GM18951 (cell line): ENCODE measurements around the gene ADAMTS6.
"Not testable (repeated sequence)": the region's sequence is repeated elsewhere in the genome, so short reads cannot be mapped to it uniquely, and the experiment has no call there.

ENCODE experiments used
- POLR2A ChIP-seq: IDR thresholded peaks from 4 replicates; pipeline ENCODE4 v1.6.1; 2011; ENCODE audit warnings: mild to moderate bottlenecking; ENCODE audit not compliant: insufficient read length, insufficient read depth; ENCODE audit errors: extremely low read depth
- in situ Hi-C: fragments of 300-500 bp; cut with MboI; formaldehyde crosslinking; loops from one replicate; pipeline ENCODE4 v1.12.0; 2022; ENCODE audit warnings: low sequenced_read_pairs, mixed read lengths, inconsistent platforms; ENCODE audit not compliant: unreplicated experiment

The ADAMTS6 gene

DNA sequence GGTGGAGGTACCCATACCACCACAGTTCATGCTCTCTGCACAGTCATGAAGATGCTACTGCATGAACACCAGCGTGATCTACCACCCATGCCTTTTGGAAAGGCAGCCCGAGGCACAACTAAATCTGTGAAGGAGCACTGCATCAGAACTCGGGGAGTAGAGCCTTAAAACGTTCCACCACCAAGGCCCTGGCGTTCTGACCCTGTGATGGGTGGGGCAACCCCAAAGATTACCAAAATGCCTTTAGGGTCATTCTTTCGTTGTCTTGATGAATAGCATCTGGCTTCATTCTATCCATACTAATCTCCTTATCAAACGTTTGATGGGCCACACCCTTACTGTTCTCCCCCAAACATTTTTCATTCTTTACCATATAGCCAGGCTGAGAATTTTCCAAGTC lies 97.9 kb downstream of the ADAMTS6 start:
- in situ Hi-C loops = no loop called here

DNA sequence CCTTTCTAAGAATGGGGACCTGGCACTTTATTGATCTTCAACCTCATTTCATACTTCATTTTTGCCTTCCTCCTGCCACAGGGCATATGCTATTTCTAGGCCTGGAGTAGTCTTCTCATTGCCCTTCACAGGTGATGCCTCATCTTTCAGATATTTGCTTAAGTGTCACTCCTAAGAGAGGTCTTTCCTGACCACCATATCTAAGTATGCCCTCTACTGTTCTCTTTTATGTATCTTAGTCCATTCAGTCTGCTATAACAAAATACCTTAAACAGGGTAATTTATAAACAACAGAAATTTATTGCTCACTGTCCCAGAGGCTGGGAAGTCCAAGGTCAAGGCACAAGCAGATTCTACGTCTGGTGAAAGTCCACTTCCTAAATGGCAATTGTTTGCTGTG lies 99.1 kb downstream of the ADAMTS6 start:
- in situ Hi-C loops = no loop called here
- no peak for TF ChIP-seq POLR2A

More for the DNA sequence above, 97.9 kb downstream of the ADAMTS6 start:
- TF ChIP-seq POLR2A = no peak

DNA sequence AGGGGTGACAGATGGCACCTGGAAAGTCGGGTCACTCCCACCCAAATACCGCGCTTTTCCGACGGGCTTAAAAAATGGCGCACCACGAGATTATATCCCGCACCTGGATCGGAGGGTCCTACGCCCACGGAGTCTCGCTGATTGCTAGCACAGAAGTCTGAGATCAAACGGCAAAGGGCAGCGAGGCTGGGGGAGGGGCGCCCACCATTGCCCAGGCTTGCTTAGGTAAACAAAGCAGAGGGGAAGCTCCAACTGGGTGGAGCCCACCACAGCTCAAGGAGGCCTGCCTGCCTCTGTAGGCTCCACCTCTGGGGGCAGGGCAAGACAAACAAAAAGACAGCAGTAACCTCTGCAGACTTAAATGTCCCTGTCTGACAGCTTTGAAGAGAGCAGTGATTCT lies 111.2 kb downstream of the ADAMTS6 start:
- in situ Hi-C loops = not testable (repeated sequence)

DNA sequence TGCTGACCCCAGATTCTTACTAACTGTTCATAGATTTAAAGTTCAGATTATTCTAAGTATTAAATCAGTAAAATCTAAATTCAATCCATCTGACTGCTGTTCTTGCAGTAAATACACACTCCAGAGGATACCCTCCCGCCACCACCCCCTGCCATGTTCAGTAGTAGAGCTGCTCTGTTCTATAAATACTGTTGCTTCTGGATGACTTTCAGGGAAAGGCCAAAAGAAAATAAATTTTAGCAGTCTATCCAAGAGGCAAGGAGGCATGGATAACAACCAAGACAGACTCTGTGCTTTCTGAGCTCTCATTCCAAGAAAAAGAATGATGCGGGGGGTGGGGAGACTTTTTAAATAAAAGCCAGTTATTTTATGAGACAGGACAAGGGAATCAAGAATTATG lies 115.1 kb downstream of the ADAMTS6 start:
- in situ Hi-C loops = no loop called here
- no peak for TF ChIP-seq POLR2A

DNA sequence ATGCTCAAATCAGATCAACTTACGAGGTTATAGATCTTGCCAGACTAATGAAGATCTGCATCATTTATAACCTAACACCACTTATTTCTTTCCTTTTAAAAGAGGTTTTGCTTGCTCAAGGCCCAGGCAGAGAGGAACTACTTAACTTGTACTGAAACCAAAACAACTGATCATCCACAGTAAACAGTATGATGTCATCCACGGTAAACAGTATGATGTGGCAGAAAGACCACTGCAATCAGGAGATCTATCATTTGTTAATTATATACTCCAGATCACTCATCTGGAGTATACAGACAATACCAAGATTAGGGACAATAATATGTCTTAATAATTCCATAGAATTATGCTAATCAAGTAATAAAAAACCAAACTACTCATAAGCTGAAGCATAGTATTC lies 116.8 kb downstream of the ADAMTS6 start:
- in situ Hi-C loops = no loop called here
- TF ChIP-seq POLR2A = no peak

DNA sequence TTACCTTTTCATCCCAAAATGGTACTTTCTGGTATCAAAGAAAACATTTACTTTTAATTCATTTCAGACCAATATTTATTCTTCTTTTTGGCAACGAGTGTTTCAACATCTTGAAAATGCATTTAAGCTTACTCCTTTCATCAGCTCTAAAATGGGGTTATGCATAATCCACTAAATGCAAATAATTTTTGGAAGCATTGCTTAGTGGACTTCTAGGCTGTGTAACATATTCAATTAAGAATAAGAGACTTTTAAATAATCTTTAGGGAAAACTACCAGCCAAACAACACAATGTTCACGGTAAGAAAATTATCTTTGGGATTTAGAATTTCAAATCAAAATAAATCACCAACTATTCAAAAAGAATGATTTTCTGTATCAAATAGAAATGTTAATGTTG lies 118.2 kb downstream of the ADAMTS6 start:
- in situ Hi-C loops = no loop called here
- no peak for TF ChIP-seq POLR2A

DNA sequence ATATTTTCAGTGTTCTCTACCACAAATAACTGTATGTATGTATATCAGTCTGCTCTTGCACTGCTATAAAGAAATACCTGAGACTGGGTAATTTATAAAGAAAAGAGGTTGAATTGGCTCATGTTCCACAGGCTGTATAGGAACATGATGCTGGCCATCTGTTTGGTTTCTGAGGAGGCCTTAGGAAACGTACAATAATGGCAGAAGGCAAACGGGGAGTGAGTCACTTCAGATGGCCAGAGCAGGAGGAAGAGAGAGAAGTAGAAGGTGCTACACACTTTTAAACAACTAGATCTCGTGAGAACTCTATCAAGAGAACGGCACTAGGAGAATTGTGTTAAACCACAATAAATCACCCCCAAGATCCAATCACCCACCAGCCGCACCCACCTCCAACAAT lies 121.7 kb downstream of the ADAMTS6 start:
- no peak for TF ChIP-seq POLR2A
- in situ Hi-C loops = no loop called here

DNA sequence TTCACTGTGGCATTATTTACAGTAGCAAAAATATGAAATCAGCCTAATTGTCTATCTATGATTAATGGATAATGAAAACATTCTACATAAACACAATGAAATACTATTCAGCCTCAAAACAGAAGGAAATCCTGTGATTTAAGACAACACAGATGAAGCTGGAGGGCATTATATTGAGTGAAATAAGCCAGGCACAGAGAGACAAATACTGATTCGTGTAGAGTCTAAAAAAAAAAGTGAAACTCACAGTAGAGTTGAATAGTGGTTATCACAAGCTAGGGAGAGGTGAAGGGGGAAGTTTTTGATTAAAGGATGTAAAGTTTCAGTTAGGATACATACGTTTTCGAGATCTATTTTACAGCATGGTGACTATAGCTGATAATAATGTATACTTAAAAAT lies 122.2 kb downstream of the ADAMTS6 start:
- in situ Hi-C loops = no loop called here

DNA sequence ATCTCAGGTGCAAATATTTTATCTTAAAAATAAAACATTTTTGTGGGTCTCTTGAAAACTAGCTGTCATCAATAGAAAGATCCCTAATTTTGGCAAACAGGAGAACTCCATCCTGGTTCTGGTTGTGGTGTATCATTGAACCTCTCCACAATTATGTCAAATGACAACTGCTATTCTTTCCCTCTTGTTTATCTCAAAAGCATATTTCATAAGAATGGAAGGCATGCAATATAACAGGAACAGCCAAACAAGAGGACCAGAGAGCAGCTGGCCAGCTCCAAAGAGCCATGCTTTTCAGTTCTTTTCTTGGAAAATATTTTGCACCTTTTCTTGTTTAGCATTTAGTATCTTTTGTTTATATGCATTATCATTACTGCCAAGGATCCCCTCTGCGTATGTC lies 125.4 kb downstream of the ADAMTS6 start:
- TF ChIP-seq POLR2A = no peak
- in situ Hi-C loops = no loop called here

More for the DNA sequence above, 122.2 kb downstream of the ADAMTS6 start:
- TF ChIP-seq POLR2A = no peak

DNA sequence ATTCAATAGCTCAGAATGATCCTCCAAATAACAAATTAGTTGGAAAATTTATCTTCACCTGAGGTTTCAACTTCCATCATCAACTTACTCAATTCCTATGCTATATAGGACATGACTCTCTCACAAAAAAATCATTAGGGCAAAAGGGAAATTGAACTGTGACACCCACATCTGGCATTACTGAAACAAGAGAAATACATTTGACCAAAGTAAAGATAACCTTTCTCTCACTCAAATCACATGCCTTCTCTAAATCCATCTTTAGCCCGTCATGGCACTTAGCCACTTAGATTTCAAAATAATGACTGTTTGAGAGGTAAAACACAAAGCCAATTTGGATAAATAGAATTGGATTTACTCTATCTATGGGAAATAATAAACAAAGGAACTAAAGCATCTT lies 126.4 kb downstream of the ADAMTS6 start:
- TF ChIP-seq POLR2A = no peak
- in situ Hi-C loops = no loop called here

DNA sequence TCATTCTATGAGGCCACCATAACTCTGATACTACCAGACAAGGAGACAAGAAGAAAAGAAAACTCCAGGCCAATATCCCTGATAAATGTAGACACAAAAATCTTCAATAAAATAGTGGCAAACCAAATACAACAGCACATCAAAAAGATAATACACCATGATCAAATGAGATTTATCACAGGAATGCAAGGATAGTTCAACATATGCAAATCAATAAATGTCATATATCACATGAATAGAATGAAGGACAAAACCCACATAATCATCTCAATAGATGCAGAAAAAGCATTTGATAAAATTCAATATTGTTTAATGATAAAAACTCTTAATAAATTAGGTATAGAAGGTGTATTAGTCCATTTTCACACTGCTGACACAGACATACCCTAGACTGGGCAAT lies 139.9 kb downstream of the ADAMTS6 start:
- no peak for TF ChIP-seq POLR2A
- in situ Hi-C loops = no loop called here

DNA sequence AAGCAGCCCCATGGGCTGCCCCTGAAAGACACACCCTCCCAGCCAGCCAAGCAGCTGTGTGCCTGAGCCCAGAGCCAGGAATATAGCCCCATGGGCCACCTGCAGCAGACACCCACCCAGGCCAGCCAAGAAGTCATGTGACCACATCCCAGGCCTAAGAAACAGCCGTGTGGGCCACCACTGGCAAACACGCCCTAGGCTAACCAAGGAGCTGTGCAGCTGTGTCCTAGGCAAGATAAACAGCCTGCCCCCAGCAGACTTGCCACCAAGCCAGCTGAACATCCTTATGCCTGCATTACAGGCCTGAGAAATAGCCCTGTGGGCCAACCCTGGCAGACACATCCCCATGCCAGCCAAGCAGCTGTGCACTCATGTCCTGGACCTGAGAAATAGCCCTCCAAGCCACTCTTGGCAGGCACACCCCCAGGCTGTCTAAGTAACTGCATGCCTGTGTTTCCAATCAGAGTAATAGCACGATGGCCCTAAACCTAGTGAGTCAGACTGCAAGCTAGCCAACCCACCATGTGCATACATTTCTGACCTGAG lies 143.0 kb downstream of the ADAMTS6 start:
- TF ChIP-seq POLR2A = no peak
- in situ Hi-C loops = no loop called here

DNA sequence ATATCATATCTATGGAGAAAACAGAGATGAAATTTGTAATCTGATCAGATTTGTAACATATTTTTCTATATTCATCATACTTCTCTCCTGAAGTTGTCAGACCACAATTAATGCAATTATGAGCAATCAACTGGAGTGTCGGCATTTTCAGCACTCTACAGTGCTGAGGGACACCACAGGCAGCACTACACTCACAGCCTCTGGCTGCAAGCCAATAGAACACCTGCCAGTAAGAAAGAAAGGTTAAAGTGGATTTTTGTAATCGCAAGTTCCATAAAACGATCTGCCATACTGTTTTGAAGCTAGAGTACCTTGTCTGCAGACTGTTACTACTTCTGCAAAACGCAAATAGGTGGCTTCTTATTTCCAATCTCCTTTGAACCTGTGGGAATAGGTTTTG lies 147.6 kb downstream of the ADAMTS6 start:
- in situ Hi-C loops = no loop called here

DNA sequence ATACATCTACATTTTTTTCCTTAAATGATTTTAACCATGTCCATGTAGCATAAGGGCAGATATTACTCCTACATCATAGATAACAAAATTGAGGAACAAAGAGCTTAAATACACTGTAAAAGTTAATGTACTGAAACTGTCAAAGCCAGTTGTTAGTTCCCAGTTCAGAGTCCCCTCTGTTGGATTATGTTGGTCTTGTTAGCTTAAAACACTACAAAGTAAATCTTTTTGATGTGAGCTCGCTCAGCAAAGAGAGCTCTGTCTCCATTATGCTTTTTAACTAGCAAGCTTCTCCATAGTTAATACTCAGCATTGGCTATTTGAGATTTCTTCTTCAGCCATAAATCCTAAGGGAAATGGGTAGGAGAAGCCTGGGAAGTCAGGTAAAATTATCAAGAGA lies 149.1 kb downstream of the ADAMTS6 start:
- TF ChIP-seq POLR2A = no peak
- in situ Hi-C loops = no loop called here

More for the DNA sequence above, 147.6 kb downstream of the ADAMTS6 start:
- TF ChIP-seq POLR2A = no peak

DNA sequence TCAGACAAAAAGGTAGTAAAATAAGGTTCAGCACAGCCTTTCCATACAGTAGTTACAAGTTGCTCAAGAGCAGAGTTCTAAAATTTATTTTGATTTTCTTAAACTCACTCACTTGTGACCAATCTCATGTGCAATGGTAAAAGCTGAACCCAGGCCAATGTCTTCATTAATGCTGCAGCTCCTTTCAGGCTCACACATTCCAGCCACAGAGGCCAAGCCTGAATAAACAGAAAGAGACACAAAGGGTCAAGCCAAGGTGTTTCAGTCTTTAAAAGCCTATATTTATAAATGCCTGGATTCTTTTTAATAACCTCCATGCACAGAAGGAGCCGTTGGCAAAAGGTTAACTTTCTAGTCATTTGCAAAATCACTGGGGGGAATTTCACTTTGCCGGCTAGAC lies 152.5 kb downstream of the ADAMTS6 start:
- in situ Hi-C loops = no loop called here
- TF ChIP-seq POLR2A = no peak

DNA sequence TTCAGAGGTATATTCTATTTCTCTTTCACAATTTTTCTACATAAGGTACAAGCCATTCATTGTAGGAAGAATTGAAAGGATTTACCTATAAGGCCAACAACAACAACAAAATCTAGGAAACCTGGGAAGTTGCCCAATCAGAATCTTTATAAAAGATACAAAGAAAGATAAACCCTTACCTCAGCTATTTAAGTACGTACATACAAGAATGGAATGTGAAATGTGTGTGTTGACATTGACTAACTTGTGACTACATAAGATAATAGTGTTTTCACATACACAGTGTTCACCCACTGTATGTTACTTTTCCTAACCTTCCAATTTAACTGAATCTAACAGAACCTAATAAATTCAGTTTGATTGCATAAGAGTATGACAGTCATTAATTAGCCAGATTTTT lies 154.1 kb downstream of the ADAMTS6 start:
- TF ChIP-seq POLR2A = no peak
- in situ Hi-C loops = no loop called here

DNA sequence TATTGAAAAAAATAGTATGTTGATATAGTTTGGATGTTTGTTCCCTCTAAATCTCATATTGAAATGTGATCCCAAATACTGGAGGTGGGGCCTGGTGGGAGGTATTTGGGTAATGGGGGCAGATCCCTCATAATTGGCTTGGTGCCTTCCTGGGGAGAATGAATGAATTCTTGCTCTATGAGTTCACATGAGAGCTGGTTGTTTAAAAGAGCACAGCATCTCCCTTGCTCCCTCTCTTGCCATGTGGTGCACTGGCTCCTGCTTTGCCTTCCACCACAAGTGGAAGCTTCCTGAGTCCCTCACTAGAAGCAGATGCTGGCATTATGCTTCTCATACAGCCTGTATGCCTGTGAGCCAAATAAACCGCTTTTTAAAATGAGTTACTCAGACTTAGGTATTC lies 154.8 kb downstream of the ADAMTS6 start:
- TF ChIP-seq POLR2A = no peak
- in situ Hi-C loops = no loop called here
